IPS DF 4.7 (cell line): ENCODE results near the gene DPH3.
"Not testable (repeated sequence)": the region's sequence is repeated elsewhere in the genome, so short reads cannot be mapped to it uniquely, and the experiment has no call there.

Source experiments
- DNase-seq: peaks from one replicate; pipeline ENCODE4 v3.0.0-alpha.2; 2013; ENCODE audit warnings: low spot score; ENCODE audit errors: extremely low read depth

DPH3 gene

GRCh38 chr3:16264708-16265454, at the start of gene DPH3, which contains the start of gene OXNAD1:
Gene DPH3 (minus strand): TSS chr3:16264943. CDS start chr3:16264876, 67 bp downstream.
Gene OXNAD1 (plus strand): TSS chr3:16265212. CDS start chr3:16270953, 5,741 bp downstream.
- DNase-seq: peak; percentile 93

DNA sequence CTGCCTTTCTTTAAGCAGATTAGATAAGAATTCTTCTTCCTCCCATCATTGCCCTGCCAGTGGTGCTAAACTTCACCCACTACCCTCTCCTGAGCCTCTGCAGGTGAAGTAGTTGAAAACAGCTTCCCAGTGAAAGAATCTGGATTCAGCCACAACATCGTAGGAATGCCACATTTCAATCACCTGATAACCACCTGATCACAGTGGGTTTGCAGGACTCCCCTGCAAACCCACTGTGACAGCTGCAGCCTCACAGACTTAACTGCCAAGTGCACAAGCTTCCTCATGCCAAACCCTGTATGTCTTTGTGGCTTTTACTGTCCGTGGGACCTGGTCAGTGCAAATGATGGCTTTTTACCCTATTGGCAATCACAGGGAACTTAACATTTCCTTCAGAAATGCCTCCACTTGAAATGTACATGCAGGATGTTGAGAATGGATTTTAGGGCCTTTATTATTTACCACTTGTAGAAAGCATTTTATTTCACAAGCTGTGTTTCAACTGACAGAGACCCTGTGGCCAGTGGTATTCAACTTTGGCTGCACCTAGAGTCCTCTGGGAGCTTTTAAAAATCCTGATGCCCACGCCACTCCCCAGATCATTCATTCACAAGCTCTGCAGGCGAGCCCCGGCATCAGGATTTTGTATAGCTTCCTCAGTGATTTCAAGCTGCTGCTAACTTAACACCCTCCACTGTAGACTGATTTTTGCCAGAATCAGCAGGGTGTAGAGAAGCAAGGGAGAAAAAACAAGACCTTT, 49.3 kb upstream of the DPH3 start:
- DNase-seq: no peak

DNA sequence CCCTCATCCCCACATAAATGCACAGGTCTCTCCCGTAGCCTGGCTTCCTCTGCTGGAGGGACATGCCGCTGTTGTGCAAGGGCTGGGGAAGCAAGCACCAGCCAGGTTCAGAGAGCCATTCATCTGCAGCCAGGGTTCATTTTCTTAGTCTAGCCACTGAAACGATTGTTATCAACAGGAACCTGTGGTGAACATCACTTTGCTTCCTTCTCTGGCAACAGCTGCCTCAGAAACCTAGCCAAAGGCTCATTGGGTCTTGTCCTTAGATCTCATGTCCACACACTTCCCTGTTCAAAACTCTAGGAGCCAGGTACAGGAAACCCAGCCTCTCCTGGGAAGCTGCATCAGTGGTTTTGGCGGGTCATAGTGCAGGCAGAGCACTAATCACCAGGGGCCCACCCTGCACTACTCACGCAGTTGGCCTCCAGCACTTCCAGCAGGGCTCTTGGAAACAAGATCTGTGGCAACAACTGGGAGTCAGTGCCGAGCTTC, 47.3 kb upstream of the DPH3 start:
- no peak for DNase-seq

- not testable (repeated sequence) for DNase-seq
Measured at GRCh38 chr3:16310486-16310885, 45.7 kb upstream of the DPH3 start.

DNA sequence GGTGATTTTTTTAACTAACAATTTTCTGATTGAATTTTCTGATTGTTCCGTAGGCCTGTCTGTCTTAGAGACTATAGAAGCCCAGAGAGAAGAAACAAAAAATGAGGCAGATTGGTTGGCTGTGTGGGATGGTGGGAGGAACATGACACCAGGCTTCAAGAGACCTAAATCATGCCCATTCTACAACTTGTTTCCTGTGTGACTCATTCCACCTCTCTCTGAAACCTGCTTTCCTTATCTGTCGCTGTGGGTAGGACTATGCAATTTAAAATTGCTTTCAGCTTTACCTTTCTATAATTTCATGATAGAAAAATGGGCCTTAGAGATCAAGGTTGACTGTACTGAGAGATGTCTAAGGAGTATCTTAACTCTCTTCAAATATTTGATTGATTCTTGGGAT, 44.8 kb upstream of the DPH3 start:
- DNase-seq: no peak

- no peak for DNase-seq
Measured at GRCh38 chr3:16308727-16309126, 44.0 kb upstream of the DPH3 start.

DNA sequence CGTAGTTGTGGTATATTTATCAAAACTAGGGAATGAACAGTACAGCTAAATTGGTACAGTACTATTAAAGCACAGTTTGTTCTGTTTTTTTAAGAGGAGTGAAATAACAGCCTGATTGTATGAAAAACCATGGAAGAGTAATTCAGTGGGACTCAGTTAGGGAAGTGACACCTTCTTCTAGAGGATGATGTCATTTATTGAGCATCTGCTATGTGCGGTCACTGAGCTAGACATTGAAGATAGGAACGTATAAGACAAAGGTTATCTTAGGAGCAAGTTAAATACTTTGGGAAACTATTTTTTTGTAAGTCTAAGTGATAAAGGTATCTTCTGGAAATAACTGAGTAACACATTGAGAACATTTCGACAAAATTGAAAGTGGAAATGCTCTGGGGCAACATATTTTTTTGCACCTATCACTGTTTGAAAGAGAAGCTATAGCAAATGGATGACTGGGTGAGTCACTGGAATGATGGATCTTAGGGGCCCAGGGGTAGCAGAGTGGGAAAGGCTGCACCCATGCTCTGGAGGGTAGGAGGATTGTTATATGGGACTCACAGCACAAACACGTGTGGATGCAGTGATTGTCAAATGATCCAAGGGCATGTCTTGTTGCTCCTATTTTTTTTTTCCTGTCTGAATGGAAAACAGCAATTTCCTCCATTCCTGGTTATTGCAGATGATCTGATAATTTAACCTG, 43.2 kb upstream of the DPH3 start:
- DNase-seq: no peak

- DNase-seq: no peak
Measured at GRCh38 chr3:16305111-16305541, 40.4 kb upstream of the DPH3 start.

- DNase-seq: no peak
Measured at GRCh38 chr3:16304061-16305010, 39.6 kb upstream of the DPH3 start.

DNA sequence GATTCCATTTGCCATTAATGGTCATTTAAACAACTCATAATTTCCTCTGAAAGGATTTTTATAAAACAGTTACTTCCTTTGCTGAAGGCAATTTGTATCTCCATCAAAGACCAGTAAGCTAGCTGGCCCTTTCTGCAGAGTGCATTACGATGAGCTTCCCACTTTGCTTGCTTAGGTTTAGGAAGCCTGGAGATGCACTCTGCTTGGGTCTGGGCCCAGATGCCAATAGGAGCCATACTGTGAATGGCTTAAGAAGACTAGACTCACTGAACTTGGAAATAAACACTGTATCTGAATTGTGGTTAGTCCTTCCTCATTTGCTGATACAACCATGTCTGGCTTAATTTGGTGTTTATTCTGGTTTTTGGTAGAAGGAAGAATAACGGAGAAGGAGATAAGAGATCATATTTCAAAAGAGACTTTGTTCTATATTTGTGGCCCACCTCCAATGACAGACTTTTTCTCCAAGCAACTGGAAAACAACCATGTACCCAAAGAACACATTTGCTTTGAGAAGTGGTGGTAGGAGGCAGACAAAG, 38.4 kb upstream of the DPH3 start:
- DNase-seq: no peak

DNA sequence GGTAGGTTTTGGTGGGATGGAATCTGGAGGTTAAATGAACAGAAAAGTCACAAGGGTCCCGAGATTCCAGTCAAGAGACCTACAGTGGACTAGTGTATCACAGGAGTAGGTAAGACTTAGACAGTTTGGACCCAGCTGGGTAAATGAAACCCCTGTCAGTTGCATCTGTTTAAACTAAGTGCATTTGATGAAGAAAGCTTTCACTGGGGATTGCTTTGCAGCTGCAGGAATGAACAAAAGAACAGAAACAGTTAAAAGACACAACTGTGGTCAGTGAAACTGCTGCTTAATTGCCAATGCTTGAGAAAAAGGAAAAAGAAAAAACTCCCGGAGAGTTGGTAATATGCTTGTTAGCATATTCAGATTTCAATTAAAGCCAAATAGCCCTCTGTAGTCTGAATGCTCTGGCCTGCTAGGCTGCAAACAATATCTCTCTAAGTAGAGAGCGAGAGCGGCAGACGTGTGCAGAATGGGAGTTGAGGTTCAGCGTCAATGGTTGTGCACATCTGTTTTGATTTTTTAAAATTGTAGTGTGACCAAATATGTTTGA, 37.4 kb upstream of the DPH3 start:
- no peak for DNase-seq

- no peak for DNase-seq
Measured at GRCh38 chr3:16301507-16301906, 36.8 kb upstream of the DPH3 start.

DNA sequence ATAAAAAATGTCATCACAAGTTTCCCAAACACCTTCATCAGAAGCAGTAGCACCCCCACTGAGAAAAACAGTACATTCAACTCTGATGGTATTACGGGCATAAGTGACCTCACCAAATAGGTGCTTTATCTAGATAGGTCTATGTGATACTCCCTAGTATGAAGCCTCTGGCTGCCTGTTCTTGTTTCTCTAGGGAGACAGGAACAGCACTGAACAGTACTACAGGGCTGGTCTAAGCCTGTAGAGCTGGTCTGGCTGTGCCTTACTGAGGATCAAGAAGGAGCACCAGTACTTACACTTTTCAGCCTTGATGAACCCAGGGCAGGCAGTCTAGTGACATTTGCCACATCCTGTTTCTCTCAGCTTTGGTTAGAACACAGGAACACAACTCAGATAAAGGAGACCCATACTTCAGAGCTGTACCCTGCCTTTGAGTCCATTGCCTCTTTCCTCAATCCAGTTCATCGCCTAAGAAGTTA, 36.2 kb upstream of the DPH3 start:
- no peak for DNase-seq

- no peak for DNase-seq
Measured at GRCh38 chr3:16300307-16300706, 35.6 kb upstream of the DPH3 start.

- no peak for DNase-seq
Measured at GRCh38 chr3:16299746-16300145, 35.0 kb upstream of the DPH3 start.

DNA sequence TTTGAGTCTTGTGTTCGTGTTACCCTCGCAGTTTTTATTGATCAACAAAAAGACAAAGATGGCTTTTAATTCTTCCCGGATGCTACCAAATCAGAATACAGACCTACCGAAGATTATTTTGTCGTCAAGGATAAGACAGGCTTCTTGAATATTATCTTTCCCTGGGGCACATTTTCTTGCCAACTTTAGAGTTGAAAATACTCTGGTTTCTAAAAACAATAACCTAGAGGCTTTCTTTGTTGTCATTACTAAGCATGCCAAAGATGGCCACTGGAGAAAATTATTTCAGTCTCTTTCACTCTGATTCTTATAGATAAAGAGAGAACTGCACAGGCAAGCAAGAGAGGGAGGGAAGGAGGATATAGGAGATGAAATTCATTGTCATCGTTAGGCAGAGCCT, 34.1 kb upstream of the DPH3 start:
- no peak for DNase-seq

- DNase-seq: no peak
Measured at GRCh38 chr3:16297997-16298885, 33.5 kb upstream of the DPH3 start.

GRCh38 chr3:16295298-16295890, 30.7 kb upstream of the DPH3 start:
- DNase-seq: no peak

DNA sequence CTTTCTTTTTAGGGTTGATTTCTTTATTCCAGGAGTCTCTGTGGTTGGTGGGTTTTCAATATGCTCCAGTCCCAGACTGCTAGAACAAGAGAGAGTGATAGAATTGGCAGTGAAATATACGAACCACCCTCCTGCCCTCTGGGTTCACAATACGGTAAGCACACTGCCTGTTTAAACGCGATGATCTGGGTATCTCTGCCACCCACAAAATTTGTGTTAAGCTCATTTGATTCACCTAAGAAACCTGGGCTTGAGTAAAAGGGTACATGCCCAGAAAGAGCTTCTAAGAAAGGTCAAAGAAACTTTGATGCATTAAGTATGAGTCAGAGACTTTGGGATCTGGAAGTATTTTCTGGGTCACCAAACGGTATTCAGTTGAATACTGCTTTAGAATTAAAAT, 30.1 kb upstream of the DPH3 start:
- DNase-seq: no peak
